ENCODE results near the gene RUNX3.
"Not testable (repeated sequence)": the region's sequence is repeated elsewhere in the genome, so short reads cannot be mapped to it uniquely, and the experiment has no call there.

The RUNX3 gene

GRCh38 chr1:24930260-24931145 is at the start of gene RUNX3:
TSS of gene RUNX3 (minus strand) at chr1:24930276. CDS start at chr1:24929868, 408 bp downstream.
- DNase-seq (ENCODE audit: low spot score) = peak; percentile 12

DNA sequence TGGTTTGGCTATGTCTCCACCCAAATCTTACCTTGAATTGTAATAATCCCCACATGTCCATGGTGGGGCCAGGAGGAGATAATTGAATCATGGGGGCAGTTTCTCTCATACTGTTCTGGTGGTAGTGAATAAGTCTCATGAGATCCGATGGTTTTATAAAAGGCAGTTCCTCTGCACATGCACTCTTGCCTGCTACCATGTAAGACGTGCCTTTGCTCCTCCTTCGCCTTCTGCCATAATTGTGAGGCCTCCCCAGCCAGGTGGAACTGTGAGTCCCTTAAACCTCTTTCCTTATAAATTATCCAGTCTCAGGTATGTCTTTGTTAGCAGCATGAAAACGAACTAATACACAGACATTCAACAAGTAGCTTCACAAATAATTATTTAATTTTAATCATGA is 49.2 kb upstream of the RUNX3 start:
- not testable (repeated sequence) for DNase-seq (ENCODE audit: low spot score)

- no peak for DNase-seq (ENCODE audit: low spot score)
Measured at GRCh38 chr1:24978383-24979032, 48.4 kb upstream of the RUNX3 start.

GRCh38 chr1:24975391-24975790 is 45.3 kb upstream of the RUNX3 start:
- DNase-seq (ENCODE audit: low spot score) = no peak

GRCh38 chr1:24973315-24973714 is 43.2 kb upstream of the RUNX3 start:
- no peak for DNase-seq (ENCODE audit: low spot score)

DNA sequence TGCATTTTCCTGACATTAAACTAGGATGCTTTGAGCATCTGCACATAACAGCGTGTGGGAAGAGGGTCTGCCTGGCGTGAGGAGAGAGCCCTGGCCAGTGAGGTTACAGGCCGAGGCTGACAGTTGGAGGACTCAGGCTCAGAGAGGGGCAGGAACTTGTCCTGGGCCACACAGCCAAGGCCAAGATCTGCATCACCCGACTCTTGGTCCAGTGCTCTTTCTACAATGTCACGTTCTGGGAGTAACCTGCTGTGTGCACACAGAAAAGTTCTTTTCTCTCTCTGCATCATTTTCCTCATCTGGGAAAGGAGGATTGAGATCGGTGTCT is 42.8 kb upstream of the RUNX3 start:
- DNase-seq (ENCODE audit: low spot score) = no peak

DNA sequence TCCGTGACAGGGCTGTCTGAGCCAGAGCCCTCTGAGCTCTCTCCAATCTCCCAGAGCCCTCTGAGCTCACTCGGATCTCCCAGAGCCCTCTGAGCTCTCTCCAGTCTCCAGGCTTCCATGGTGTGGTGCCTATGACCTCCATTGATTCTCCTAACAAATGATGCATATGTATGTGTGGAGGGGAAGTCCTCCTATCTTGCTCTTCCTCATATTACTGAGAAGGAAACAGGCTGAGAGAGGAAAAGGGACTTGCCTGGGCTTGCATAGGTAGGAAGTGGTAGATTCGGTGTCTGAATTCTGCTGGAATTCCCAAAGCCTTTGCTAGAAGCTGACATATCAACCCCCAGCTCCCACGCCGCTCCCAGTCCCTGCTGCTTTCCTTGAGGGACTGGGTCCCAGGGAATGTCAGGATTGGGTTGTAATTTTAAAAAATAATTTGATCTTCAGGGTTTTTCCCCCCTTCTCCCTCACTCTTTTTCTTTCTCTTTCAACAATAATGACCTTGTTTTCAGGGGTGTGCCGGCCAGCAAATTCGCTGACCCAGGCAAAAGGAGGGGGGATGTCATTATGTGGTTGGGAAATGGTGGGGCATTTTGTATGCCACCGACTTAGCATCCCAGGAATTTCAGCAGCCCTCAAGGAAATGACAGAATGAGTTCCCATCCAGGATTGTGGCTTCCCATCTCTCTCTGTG is 42.3 kb upstream of the RUNX3 start:
- no peak for DNase-seq (ENCODE audit: low spot score)

- DNase-seq (ENCODE audit: low spot score) = no peak
Measured at GRCh38 chr1:24970926-24971875, 41.1 kb upstream of the RUNX3 start.

DNA sequence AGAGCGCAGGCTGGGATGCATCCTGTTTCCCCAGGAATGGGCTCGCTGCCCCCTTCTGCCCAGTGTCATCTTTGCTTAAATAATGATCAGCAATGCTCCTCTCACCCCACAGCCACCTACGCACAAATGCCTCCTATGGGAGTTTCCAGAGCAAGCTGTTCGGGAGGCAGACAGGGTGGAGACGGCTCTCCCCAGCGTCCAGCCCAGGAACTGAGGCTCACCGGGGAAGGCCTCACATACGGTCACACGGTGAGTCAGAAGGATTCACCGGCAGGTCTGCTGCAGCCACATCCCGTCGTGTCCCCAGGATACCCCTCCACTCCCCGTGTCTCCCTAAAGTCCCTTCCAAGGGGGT is 40.3 kb upstream of the RUNX3 start:
- no peak for DNase-seq (ENCODE audit: low spot score)

GRCh38 chr1:24969596-24970398 is 39.7 kb upstream of the RUNX3 start:
- no peak for DNase-seq (ENCODE audit: low spot score)

- no peak for DNase-seq (ENCODE audit: low spot score)
Measured at GRCh38 chr1:24968941-24969585, 39.0 kb upstream of the RUNX3 start.

GRCh38 chr1:24967962-24968361 is 37.9 kb upstream of the RUNX3 start:
- no peak for DNase-seq (ENCODE audit: low spot score)

DNA sequence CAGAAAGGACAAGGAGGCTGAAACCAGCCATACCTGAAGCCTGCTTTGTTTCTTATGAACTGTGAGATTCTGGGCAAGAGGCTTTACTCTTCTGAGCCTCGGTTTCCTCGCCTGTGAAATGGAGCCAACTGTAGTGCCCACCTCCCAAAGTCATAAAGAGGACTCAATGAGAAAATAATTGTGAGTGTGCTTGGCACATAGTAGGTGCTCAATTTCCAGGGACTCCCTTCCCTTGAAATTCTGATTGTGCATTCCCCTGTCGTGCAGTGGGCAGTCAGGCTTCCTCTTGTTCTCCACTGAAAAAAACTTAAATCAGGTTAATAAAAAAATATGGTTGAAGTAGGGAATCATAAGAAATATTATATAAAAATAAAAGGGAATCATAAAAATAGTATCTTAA is 37.5 kb upstream of the RUNX3 start:
- DNase-seq (ENCODE audit: low spot score) = no peak

DNA sequence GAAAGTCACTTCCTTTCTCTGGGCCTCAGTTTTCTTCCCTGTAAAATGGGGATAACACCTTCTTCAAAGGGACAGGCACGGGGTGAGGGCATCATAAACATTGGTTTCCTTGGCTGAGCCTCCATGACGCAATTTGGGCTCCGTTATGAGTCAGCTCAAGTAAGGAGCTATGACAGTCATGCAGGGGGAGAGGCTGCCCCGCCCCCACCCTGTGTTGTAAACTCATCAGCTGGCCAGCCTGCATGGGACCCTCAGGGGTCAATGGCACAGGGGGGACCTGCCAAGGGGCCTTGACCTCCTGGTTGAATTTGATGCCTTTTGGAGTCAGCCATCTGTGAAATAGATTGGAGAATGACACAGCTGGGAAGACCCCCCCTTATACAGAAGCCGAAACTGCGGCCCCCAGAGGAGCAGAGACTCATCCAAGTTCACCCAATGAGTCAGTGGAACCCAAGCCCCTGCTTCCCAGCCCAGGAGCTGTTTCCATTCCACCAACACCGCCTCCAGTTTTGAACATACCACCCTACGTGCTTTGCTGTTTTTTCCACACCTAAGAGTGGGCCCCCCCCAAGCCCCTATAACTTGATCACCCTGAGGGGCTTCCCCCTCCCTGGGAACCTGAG is 36.8 kb upstream of the RUNX3 start:
- DNase-seq (ENCODE audit: low spot score) = no peak

- DNase-seq (ENCODE audit: low spot score) = no peak
Measured at GRCh38 chr1:24966121-24966723, 36.1 kb upstream of the RUNX3 start.

- DNase-seq (ENCODE audit: low spot score) = no peak
Measured at GRCh38 chr1:24965571-24965930, 35.5 kb upstream of the RUNX3 start.

- DNase-seq (ENCODE audit: low spot score) = no peak
Measured at GRCh38 chr1:24964811-24965570, 34.9 kb upstream of the RUNX3 start.

- no peak for DNase-seq (ENCODE audit: low spot score)
Measured at GRCh38 chr1:24963943-24964693, 34.0 kb upstream of the RUNX3 start.

Data from putamen (tissue), 1 donor.